ENCODE measurements around the gene MEX3A. TPM values are rescaled to one million over a fixed set of nuclear protein-coding genes. Genes with fewer than 3 reads are reported as not detected.

Gene MEX3A
- total and polyA plus RNA-seq, 4 donors, result 0.52 to 1.3 (median 0.91) TPM

- no peak for DNase-seq (ENCODE audit: low spot score)
- TF ChIP-seq EGR1 (IDR thresholded peaks at IDR 0.05; ENCODE audit: low read depth in 2 of 2) (no peak), ZBTB33 (IDR thresholded peaks at IDR 0.05) (no peak), YY1 (IDR thresholded peaks at IDR 0.05) (no peak), RXRA (IDR thresholded peaks at IDR 0.05) (no peak), TAF1 (conservative IDR thresholded peaks at IDR 0.05) (no peak), FOXA2 (IDR thresholded peaks at IDR 0.05) (no peak), HNF4A (conservative IDR thresholded peaks at IDR 0.05) (no peak), RAD21 (IDR thresholded peaks at IDR 0.05) (no peak), SP1 (IDR thresholded peaks at IDR 0.05) (no peak), GABPA (IDR thresholded peaks at IDR 0.05 in 1 of 2, conservative IDR thresholded peaks at IDR 0.05 in 1 of 2) (no peak), FOXA1 (IDR thresholded peaks at IDR 0.05) (no peak), JUND (IDR thresholded peaks at IDR 0.05) (no peak), NR2F2 (IDR thresholded peaks at IDR 0.05) (no peak)
- TF ChIP-seq, protein P1, sequence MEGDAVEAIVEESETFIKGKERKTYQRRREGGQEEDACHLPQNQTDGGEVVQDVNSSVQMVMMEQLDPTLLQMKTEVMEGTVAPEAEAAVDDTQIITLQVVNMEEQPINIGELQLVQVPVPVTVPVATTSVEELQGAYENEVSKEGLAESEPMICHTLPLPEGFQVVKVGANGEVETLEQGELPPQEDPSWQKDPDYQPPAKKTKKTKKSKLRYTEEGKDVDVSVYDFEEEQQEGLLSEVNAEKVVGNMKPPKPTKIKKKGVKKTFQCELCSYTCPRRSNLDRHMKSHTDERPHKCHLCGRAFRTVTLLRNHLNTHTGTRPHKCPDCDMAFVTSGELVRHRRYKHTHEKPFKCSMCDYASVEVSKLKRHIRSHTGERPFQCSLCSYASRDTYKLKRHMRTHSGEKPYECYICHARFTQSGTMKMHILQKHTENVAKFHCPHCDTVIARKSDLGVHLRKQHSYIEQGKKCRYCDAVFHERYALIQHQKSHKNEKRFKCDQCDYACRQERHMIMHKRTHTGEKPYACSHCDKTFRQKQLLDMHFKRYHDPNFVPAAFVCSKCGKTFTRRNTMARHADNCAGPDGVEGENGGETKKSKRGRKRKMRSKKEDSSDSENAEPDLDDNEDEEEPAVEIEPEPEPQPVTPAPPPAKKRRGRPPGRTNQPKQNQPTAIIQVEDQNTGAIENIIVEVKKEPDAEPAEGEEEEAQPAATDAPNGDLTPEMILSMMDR (IDR thresholded peaks at IDR 0.05; ENCODE audit: low read depth, low read length, missing input control), result no peak
- TF ChIP-seq, protein P2, sequence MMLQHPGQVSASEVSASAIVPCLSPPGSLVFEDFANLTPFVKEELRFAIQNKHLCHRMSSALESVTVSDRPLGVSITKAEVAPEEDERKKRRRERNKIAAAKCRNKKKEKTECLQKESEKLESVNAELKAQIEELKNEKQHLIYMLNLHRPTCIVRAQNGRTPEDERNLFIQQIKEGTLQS (IDR thresholded peaks at IDR 0.05), result no peak
- TF ChIP-seq, protein P3, sequence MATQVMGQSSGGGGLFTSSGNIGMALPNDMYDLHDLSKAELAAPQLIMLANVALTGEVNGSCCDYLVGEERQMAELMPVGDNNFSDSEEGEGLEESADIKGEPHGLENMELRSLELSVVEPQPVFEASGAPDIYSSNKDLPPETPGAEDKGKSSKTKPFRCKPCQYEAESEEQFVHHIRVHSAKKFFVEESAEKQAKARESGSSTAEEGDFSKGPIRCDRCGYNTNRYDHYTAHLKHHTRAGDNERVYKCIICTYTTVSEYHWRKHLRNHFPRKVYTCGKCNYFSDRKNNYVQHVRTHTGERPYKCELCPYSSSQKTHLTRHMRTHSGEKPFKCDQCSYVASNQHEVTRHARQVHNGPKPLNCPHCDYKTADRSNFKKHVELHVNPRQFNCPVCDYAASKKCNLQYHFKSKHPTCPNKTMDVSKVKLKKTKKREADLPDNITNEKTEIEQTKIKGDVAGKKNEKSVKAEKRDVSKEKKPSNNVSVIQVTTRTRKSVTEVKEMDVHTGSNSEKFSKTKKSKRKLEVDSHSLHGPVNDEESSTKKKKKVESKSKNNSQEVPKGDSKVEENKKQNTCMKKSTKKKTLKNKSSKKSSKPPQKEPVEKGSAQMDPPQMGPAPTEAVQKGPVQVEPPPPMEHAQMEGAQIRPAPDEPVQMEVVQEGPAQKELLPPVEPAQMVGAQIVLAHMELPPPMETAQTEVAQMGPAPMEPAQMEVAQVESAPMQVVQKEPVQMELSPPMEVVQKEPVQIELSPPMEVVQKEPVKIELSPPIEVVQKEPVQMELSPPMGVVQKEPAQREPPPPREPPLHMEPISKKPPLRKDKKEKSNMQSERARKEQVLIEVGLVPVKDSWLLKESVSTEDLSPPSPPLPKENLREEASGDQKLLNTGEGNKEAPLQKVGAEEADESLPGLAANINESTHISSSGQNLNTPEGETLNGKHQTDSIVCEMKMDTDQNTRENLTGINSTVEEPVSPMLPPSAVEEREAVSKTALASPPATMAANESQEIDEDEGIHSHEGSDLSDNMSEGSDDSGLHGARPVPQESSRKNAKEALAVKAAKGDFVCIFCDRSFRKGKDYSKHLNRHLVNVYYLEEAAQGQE (IDR thresholded peaks at IDR 0.05), result no peak
- Histone ChIP-seq H3K9ac (ENCODE audit: low read depth in 1 of 2, low read length in 2 of 2) (no peak overlapping the region), H3K27me3 (ENCODE audit: control insufficient read depth in 4 of 4, insufficient read depth in 4 of 4, low read length in 3 of 4) (no peaks in the 10 kb centered on the region), H3K36me3 (ENCODE audit: control insufficient read depth in 4 of 4, insufficient read depth in 3 of 4, low read depth in 1 of 4, low read length in 3 of 4) (no peaks in the 10 kb centered on the region), H3K27ac (ENCODE audit: low read depth in 1 of 2, low read length in 2 of 2) (no peak overlapping the region), H3K9me3 (ENCODE audit: control insufficient read depth in 4 of 4, low read length in 3 of 4) (no peaks in the 10 kb centered on the region), H3K4me1 (ENCODE audit: control insufficient read depth in 4 of 4, insufficient read depth in 4 of 4, low read length in 3 of 4) (peaks cover 2 to 29% (median 11%) of the 10 kb centered on the region in 4 donors), H3K4me3 (ENCODE audit: low read depth in 1 of 3, low read length in 3 of 3) (no peak overlapping the region)
- 86% methylated on average over 4 of the region's 4 CpGs for WGBS
Measured at GRCh38 chr1:156080863-156081179, 1.4 kb downstream of the MEX3A start.

DNA sequence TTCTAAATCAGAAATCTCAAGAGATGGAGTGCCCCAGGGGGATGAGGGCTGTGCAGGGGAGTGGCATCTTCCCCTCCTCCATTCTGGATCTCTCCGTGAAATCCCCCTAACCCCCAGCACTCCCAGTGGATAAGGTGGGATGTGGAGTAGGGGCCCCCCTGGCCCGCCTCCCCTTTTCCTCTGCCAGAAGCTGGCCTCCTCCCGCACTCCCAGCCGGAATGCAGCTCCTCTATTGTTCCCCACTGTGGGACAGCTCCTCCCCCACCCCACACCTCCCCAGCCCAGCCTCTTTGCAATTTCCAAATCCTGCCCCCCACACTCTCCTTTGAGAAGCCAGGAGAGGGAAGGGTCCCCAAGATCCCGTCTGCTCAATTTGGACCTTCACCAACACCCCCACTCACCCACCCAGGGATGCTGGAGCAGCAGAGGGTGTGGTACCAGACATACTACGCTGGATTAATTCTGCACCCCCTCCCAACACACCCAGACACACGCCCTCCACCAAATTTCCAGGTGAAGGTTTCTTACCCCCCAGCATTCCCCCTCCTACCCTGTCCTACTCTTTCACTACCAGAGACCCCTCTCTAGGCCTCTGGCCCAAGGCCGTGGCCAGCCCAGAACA lies 1.9 kb downstream of the MEX3A start:
- no peaks in the 10 kb centered on the region for H3K36me3 ChIP-seq (ENCODE audit: control insufficient read depth in 4 of 4, insufficient read depth in 3 of 4, low read depth in 1 of 4, low read length in 3 of 4)
- no peaks in the 10 kb centered on the region for H3K27me3 ChIP-seq (ENCODE audit: control insufficient read depth in 4 of 4, insufficient read depth in 4 of 4, low read length in 3 of 4)
- TF ChIP-seq, protein P3 (IDR thresholded peaks at IDR 0.05), result no peak
- TF ChIP-seq, protein P2 (IDR thresholded peaks at IDR 0.05), result no peak
- no peak for TF ChIP-seq RAD21 (IDR thresholded peaks at IDR 0.05)
- no peak for TF ChIP-seq TAF1 (conservative IDR thresholded peaks at IDR 0.05)
- no peak for TF ChIP-seq HNF4G (IDR thresholded peaks at IDR 0.05)
- no peak for TF ChIP-seq EGR1 (IDR thresholded peaks at IDR 0.05; ENCODE audit: low read depth in 2 of 2)
- TF ChIP-seq FOXA2 (IDR thresholded peaks at IDR 0.05), result no peak
- no peak for TF ChIP-seq ZBTB33 (IDR thresholded peaks at IDR 0.05)
- no peak for TF ChIP-seq SP1 (IDR thresholded peaks at IDR 0.05)
- no peak for TF ChIP-seq HNF4A (conservative IDR thresholded peaks at IDR 0.05)
- no peak for TF ChIP-seq RXRA (IDR thresholded peaks at IDR 0.05)
- DNase-seq (ENCODE audit: low spot score), result no peak
- WGBS, result 78% methylated on average over 8 of the region's 8 CpGs
- no peak overlapping the region for H3K4me3 ChIP-seq (ENCODE audit: low read depth in 1 of 3, low read length in 3 of 3)
- no peak overlapping the region for H3K27ac ChIP-seq (ENCODE audit: low read depth in 1 of 2, low read length in 2 of 2)
- peaks cover 2 to 34% (median 14%) of the 10 kb centered on the region in 4 donors for H3K4me1 ChIP-seq (ENCODE audit: control insufficient read depth in 4 of 4, insufficient read depth in 4 of 4, low read length in 3 of 4)
- H3K9me3 ChIP-seq (ENCODE audit: control insufficient read depth in 4 of 4, low read length in 3 of 4), result no peaks in the 10 kb centered on the region
- H3K9ac ChIP-seq (ENCODE audit: low read depth in 1 of 2, low read length in 2 of 2), result no peak overlapping the region
